ENCODE data around the gene PXDC1. TPM values are rescaled to one million over a fixed set of nuclear protein-coding genes. Genes with fewer than 3 reads are reported as not detected.

PXDC1 gene
- total RNA-seq, 4 donors from 2014 or later, result 111 to 232 (median 165) TPM

- TF ChIP-seq CTCF (IDR thresholded peaks at IDR 0.05) (no peak), POLR2A (IDR thresholded peaks at IDR 0.05; ENCODE audit: low read depth) (no peak), EP300 (IDR thresholded peaks at IDR 0.05) (no peak), POLR2AphosphoS5 (IDR thresholded peaks at IDR 0.05) (no peak)
- Histone ChIP-seq H3K27me3 (no peaks in the 10 kb centered on the region), H3K4me3 (no peak overlapping the region), H3K9me3 (no peaks in the 10 kb centered on the region), H3K36me3 (no peaks in the 10 kb centered on the region), H3K27ac (replicated peaks in 1 of 4) (no peak overlapping the region), H3K4me1 (peaks cover 0 to 15% (median 10%) of the 10 kb centered on the region in 4 donors)
- 93% methylated on average over 26 of the region's 26 CpGs for WGBS
- no peak for DNase-seq (ENCODE audit: extremely low spot score)
- intact Hi-C loops (cut with DNase I), result no loop called here
These were observed 33.6 kb upstream of the PXDC1 start for GRCh38 chr6:3784885-3785744.

DNA sequence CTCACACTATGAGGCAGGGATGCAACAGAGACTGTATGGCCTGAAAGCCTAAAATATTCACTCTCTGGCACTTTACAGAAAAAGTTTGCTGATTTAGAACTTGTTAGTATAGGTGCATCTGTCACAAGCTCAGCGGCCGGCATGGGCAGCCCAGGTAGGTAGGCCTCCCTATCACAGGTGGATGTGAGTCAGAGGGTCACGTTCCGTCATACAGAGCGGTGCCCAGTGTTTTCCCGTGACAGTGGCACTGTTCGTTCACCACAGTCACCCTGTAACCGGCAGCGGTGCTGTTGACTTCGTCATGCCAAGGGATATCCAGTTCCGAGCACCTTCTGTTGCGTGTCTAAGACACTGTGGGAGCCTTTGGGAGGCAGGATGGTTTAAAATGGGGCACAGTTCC, 32.9 kb upstream of the PXDC1 start:
- 99% methylated on average over 12 of the region's 12 CpGs for WGBS
- TF ChIP-seq EP300 (IDR thresholded peaks at IDR 0.05) (no peak), POLR2AphosphoS5 (IDR thresholded peaks at IDR 0.05) (no peak), POLR2A (IDR thresholded peaks at IDR 0.05; ENCODE audit: low read depth) (no peak), CTCF (IDR thresholded peaks at IDR 0.05) (no peak)
- intact Hi-C loops (cut with DNase I), result no loop called here

DNA sequence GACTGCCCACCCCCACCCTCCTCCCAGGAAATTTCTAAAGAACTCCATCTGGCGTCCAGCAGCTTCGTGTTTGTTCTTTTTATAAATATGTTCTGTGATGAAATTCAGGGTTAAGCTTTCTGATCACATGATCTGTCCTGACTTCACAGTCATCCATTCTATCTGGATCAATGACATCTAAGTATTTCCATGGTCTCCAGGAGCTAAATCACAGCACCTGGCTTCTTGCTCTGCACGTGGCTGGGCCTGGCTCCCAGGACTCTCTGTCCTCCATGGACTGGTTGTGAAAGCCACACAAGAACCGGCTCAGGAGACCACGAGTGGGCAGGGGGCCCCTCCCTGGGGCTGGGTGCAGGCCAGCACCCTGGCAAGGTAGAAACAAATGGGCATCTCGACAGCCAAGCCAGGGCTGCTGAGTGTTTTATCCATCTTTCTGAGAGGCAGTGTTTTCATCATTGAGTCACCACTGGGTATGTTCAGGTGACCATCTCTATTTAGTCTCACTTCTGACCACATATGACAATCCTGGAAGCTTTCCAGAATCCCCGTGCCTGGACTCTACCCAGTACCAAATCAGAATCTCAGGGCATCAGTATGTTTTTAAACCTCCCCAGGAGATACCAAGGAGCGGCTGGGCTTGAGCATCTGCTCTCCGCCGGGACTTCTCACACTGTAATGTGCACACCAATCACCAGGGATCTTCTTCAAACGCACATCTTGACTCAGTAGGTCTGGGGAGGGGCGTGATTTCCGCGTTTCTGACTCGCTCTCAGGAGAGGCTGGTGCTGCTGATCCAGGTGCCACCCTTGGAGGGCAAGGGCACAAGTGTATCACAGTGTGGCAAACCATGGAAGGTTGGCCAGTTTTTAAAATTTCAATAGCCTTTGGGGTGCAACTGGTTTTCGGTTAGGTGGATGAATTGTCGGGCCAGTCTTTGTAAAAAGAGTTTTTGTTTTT, 31.6 kb upstream of the PXDC1 start:
- Histone ChIP-seq H3K9me3 (no peaks in the 10 kb centered on the region), H3K27ac (replicated peaks in 1 of 4) (no peak overlapping the region), H3K27me3 (no peaks in the 10 kb centered on the region), H3K4me1 (peaks cover 0 to 6% (median 0%) of the 10 kb centered on the region in 4 donors), H3K36me3 (no peaks in the 10 kb centered on the region), H3K4me3 (no peak overlapping the region)
- intact Hi-C loops (cut with DNase I), result no loop called here
- TF ChIP-seq EP300 (IDR thresholded peaks at IDR 0.05) (no peak), POLR2AphosphoS5 (IDR thresholded peaks at IDR 0.05) (no peak), CTCF (IDR thresholded peaks at IDR 0.05) (no peak), POLR2A (IDR thresholded peaks at IDR 0.05; ENCODE audit: low read depth) (no peak)
- WGBS, result 76% methylated on average over 15 of the region's 17 CpGs
- DNase-seq (ENCODE audit: extremely low spot score), result no peak

More for the DNA sequence above, 32.9 kb upstream of the PXDC1 start:
- Histone ChIP-seq H3K27me3 (no peaks in the 10 kb centered on the region), H3K4me3 (no peak overlapping the region), H3K36me3 (no peaks in the 10 kb centered on the region), H3K9me3 (no peaks in the 10 kb centered on the region), H3K4me1 (peaks cover 0 to 11% (median 7%) of the 10 kb centered on the region in 4 donors), H3K27ac (replicated peaks in 1 of 4) (no peak overlapping the region)
- DNase-seq (ENCODE audit: extremely low spot score), result no peak

GRCh38 chr6:3781504-3781903, 30.0 kb upstream of the PXDC1 start:
- 88% methylated on average over 8 of the region's 8 CpGs for WGBS
- H3K4me3 ChIP-seq, result no peak overlapping the region
- DNase-seq (ENCODE audit: extremely low spot score), result no peak
- intact Hi-C loops (cut with DNase I), result no loop called here
- no peaks in the 10 kb centered on the region for H3K36me3 ChIP-seq
- H3K27me3 ChIP-seq, result no peaks in the 10 kb centered on the region
- H3K9me3 ChIP-seq, result no peaks in the 10 kb centered on the region
- H3K27ac ChIP-seq (replicated peaks in 1 of 4), result no peak overlapping the region
- H3K4me1 ChIP-seq, result peaks cover 0 to 6% (median 0%) of the 10 kb centered on the region in 4 donors
- TF ChIP-seq POLR2AphosphoS5 (IDR thresholded peaks at IDR 0.05), result no peak
- TF ChIP-seq POLR2A (IDR thresholded peaks at IDR 0.05; ENCODE audit: low read depth), result no peak
- TF ChIP-seq CTCF (IDR thresholded peaks at IDR 0.05), result no peak

Data from esophagus muscularis mucosa (tissue), 4 donors.